GM19239 (cell line): ENCODE data around the gene FBXO48.
A peak's percentile ranks its signal among the peaks of the same experiment; 100 is the strongest.
"Not testable (repeated sequence)": the region's sequence is repeated elsewhere in the genome, so short reads cannot be mapped to it uniquely, and the experiment has no call there.

ENCODE experiments used
- DNase-seq: peaks from one replicate; pipeline ENCODE4 v3.0.0; 2011; ENCODE audit warnings: low spot score; ENCODE audit not compliant: insufficient read length
- FAIRE-seq: peaks from 2 replicates; lab custom pipeline; 2011; peaks lifted over from hg19 to GRCh38; lab: Jason Lieb, UNC

FBXO48 gene

GRCh38 chr2:68475110-68475509 is 8.0 kb upstream of the FBXO48 start:
- FAIRE-seq, result no peak
- DNase-seq, result no peak

- FAIRE-seq (no peak), DNase-seq (no peak)
Observed at GRCh38 chr2:68472796-68473414, 5.8 kb upstream of the FBXO48 start.

- no peak for FAIRE-seq
- no peak for DNase-seq
Observed at GRCh38 chr2:68471385-68471784, 4.3 kb upstream of the FBXO48 start.

- DNase-seq, result no peak
- no peak for FAIRE-seq
Observed at GRCh38 chr2:68469935-68470334, 2.8 kb upstream of the FBXO48 start.

GRCh38 chr2:68468801-68469200 is 1.7 kb upstream of the FBXO48 start:
- DNase-seq (no peak), FAIRE-seq (no peak)

- no peak for FAIRE-seq
- DNase-seq, result no peak
Observed at GRCh38 chr2:68466778-68467076, 367 bp downstream of the FBXO48 start.

GRCh38 chr2:68466361-68466777 is 725 bp downstream of the FBXO48 start:
- DNase-seq, result no peak
- FAIRE-seq, result peak; percentile 44

- FAIRE-seq (peak; percentile 4), DNase-seq (no peak)
Observed at GRCh38 chr2:68465081-68465916, 1.8 kb downstream of the FBXO48 start.

- no peak for FAIRE-seq
Observed at GRCh38 chr2:68464651-68465050, 2.4 kb downstream of the FBXO48 start.

GRCh38 chr2:68463287-68463877 is 3.7 kb downstream of the FBXO48 start:
- FAIRE-seq (peak; percentile 81), DNase-seq (no peak)

More at GRCh38 chr2:68464651-68465050, 2.4 kb downstream of the FBXO48 start:
- DNase-seq, result no peak

- no peak for DNase-seq
- no peak for FAIRE-seq
Observed at GRCh38 chr2:68458981-68459380, 8.1 kb downstream of the FBXO48 start.

GRCh38 chr2:68456198-68456597 is 10.9 kb downstream of the FBXO48 start:
- DNase-seq, result no peak
- no peak for FAIRE-seq

- DNase-seq (no peak), FAIRE-seq (no peak)
Observed at GRCh38 chr2:68454719-68455118, 12.4 kb downstream of the FBXO48 start.

- FAIRE-seq, result no peak
- DNase-seq, result no peak
Observed at GRCh38 chr2:68453761-68454360, 13.2 kb downstream of the FBXO48 start.

GRCh38 chr2:68452158-68452900 is 14.8 kb downstream of the FBXO48 start:
- no peak for FAIRE-seq
- no peak for DNase-seq

- no peak for FAIRE-seq
- DNase-seq, result no peak
Observed at GRCh38 chr2:68448671-68449653, 18.1 kb downstream of the FBXO48 start.

- no peak for DNase-seq
- no peak for FAIRE-seq
Observed at GRCh38 chr2:68447118-68447517, 20.0 kb downstream of the FBXO48 start.

- not testable (repeated sequence) for FAIRE-seq, DNase-seq
Observed at GRCh38 chr2:68446425-68446824, 20.7 kb downstream of the FBXO48 start.

- no peak for DNase-seq
- no peak for FAIRE-seq
Observed at GRCh38 chr2:68441994-68442322, 25.1 kb downstream of the FBXO48 start.
